Mesendoderm (in vitro differentiated cells): Measurements from ENCODE around the gene TYMP.

Experiments used
- DNase-seq: peaks from one replicate; pipeline ENCODE4 v3.0.0; 2013
- H2AK5ac ChIP-seq: 2 replicates; pipeline ENCODE4 v1.6.1; 2013; ENCODE audit warnings: low read length, inconsistent platforms
- H2BK120ac ChIP-seq: 2 replicates; pipeline ENCODE4 v1.6.1; 2013; ENCODE audit warnings: low read depth, mild to moderate bottlenecking, low read length, moderate library complexity, mixed read lengths
- H2BK15ac ChIP-seq: replicated peaks from 2 replicates; pipeline ENCODE4 v1.6.1; 2013; ENCODE audit warnings: low read depth, mild to moderate bottlenecking, moderate library complexity
- H2BK5ac ChIP-seq: 2 replicates; pipeline ENCODE4 v1.6.1; 2013; ENCODE audit warnings: low read length, inconsistent platforms
- H3K18ac ChIP-seq: 2 replicates; pipeline ENCODE4 v1.6.1; 2013; ENCODE audit warnings: mild to moderate bottlenecking, low read length, mixed read lengths
- H3K23ac ChIP-seq: one replicate; pipeline ENCODE4 v1.6.1; 2013; ENCODE audit warnings: low read length
- H3K27ac ChIP-seq: 2 replicates; pipeline ENCODE4 v1.5.1; 2013; ENCODE audit warnings: low read depth, mild to moderate bottlenecking, inconsistent platforms, low read length, moderate library complexity
- H3K27me3 ChIP-seq: 2 replicates; pipeline ENCODE4 v1.6.1; 2013; ENCODE audit warnings: low read length, control low read depth, mild to moderate bottlenecking, inconsistent platforms; ENCODE audit not compliant: insufficient read depth, poor library complexity
- H3K36me3 ChIP-seq: 2 replicates; pipeline ENCODE4 v1.6.1; 2013; ENCODE audit warnings: low read length, inconsistent platforms; ENCODE audit not compliant: control insufficient read depth, insufficient read depth
- H3K4ac ChIP-seq: one replicate; pipeline ENCODE4 v1.6.1; 2013; ENCODE audit warnings: low read depth, mild to moderate bottlenecking, low read length, moderate library complexity
- H3K4me1 ChIP-seq: 2 replicates; pipeline ENCODE4 v1.6.1; 2013; ENCODE audit warnings: low read depth, low read length, inconsistent platforms; ENCODE audit not compliant: control insufficient read depth
- H3K4me2 ChIP-seq: 2 replicates; pipeline ENCODE4 v1.6.1; 2013; ENCODE audit warnings: low read length
- H3K4me3 ChIP-seq: 2 replicates; pipeline ENCODE4 v1.5.1; 2013; ENCODE audit warnings: mild to moderate bottlenecking, low read length
- H3K56ac ChIP-seq: one replicate; pipeline ENCODE4 v1.6.1; 2013; ENCODE audit warnings: low read length
- H3K79me1 ChIP-seq: 2 replicates; pipeline ENCODE4 v1.6.1; 2013; ENCODE audit warnings: low read length, inconsistent platforms
- H3K79me2 ChIP-seq: 2 replicates; pipeline ENCODE4 v1.6.1; 2013; ENCODE audit warnings: mild to moderate bottlenecking, low read length; ENCODE audit not compliant: control insufficient read depth, insufficient read depth
- H3K9ac ChIP-seq: 2 replicates; pipeline ENCODE4 v1.6.1; 2013; ENCODE audit warnings: low read length, inconsistent platforms
- H4K5ac ChIP-seq: one replicate; pipeline ENCODE4 v1.6.1; 2013; ENCODE audit warnings: low read length
- H4K8ac ChIP-seq: one replicate; pipeline ENCODE4 v1.6.1; 2013; ENCODE audit warnings: low read depth, mild to moderate bottlenecking, control low read depth, low read length, moderate library complexity
- WGBS: extraction: QIAGEN DNeasy Blood & Tissue Kit; methylation state at CpG from one replicate; pipeline ENCODE4 v1.1.7; 2013; ENCODE audit warnings: low lambda C conversion rate, missing lambda C conversion rate; ENCODE audit not compliant: insufficient coverage; ENCODE audit errors: extremely low coverage; 5-methylcytosine and 5-hydroxymethylcytosine counted together

The TYMP gene

GRCh38 chr22:50519151-50519550 is 10.7 kb downstream of the TYMP start:
- H4K5ac ChIP-seq: no peak overlapping the region
- no peak overlapping the region for H3K27ac ChIP-seq
- H3K79me2 ChIP-seq: peaks cover 13% of the 10 kb centered on the region
- no peak overlapping the region for H3K9ac ChIP-seq
- H3K56ac ChIP-seq: no peak overlapping the region
- H2BK5ac ChIP-seq: no peak overlapping the region
- no peak overlapping the region for H3K18ac ChIP-seq
- no peaks in the 10 kb centered on the region for H3K27me3 ChIP-seq
- H3K4me1 ChIP-seq: no peaks in the 10 kb centered on the region
- no peak overlapping the region for H3K4me3 ChIP-seq
- no peak overlapping the region for H2BK120ac ChIP-seq
- H4K8ac ChIP-seq: no peak overlapping the region
- no peak overlapping the region for H2BK15ac ChIP-seq
- H3K4ac ChIP-seq: no peak overlapping the region
- peaks cover 11% of the 10 kb centered on the region for H3K79me1 ChIP-seq
- no peak overlapping the region for H3K4me2 ChIP-seq
- no CpG with 5 or more reads among the region's 8 CpGs for WGBS
- no peak for DNase-seq
- peaks cover 5% of the 10 kb centered on the region for H3K36me3 ChIP-seq
- no peak overlapping the region for H3K23ac ChIP-seq
- no peak overlapping the region for H2AK5ac ChIP-seq

DNA sequence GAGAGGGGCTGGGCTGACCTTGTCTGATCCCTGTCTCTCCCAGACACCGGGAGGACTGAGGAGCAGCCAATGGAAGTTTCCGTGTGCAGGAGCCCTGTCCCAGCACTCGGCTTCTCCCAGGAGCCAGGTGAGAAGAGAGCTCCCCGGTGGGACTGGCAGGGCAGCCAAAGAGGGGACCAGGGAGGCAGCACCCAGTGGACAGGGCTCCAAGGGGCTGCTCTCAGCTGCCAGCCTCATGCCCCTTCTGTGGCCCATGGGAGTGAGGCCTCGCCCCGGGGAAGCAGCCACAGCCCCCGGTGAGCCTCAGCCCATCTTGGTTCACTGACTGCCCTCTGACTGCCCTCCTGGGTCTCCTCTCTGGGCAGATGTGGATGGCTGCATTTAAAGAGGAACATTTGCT is 11.2 kb downstream of the TYMP start:
- Histone ChIP-seq H3K9ac (no peak overlapping the region), H2BK120ac (no peak overlapping the region), H3K23ac (no peak overlapping the region), H4K8ac (no peak overlapping the region), H3K4me2 (no peak overlapping the region), H3K56ac (no peak overlapping the region), H2AK5ac (no peak overlapping the region), H3K4me1 (no peaks in the 10 kb centered on the region), H2BK5ac (no peak overlapping the region), H3K79me2 (peaks cover 15% of the 10 kb centered on the region), H3K27ac (no peak overlapping the region), H4K5ac (no peak overlapping the region), H2BK15ac (no peak overlapping the region), H3K79me1 (peaks cover 13% of the 10 kb centered on the region), H3K4me3 (no peak overlapping the region), H3K27me3 (no peaks in the 10 kb centered on the region), H3K4ac (no peak overlapping the region), H3K18ac (no peak overlapping the region), H3K36me3 (peaks cover 5% of the 10 kb centered on the region)
- WGBS: no CpG with 5 or more reads among the region's 7 CpGs
- DNase-seq: no peak

- no peak overlapping the region for H2BK5ac ChIP-seq
Measured at GRCh38 chr22:50517495-50518260, 12.1 kb downstream of the TYMP start.

DNA sequence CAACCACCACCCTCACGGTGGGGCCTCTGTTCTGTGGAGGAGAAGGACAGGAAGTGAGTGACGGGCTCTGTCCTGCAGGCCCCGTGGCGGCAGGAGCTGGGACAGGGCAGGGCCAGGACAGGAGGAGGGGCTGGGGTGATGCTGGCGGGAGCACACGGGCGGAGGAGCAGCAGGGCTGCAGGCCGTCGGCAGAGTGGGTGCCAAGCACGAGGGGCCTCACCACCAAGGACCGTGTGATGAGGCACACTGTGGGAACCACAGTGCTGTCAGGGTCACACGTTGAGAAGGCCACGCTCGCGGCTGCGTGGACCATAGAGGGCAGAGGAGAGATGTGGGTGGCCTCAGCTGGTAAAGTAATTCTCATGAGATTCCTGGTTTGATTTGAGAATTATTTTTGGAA is 12.9 kb downstream of the TYMP start:
- Histone ChIP-seq H3K4me1 (no peaks in the 10 kb centered on the region), H3K56ac (no peak overlapping the region), H3K23ac (no peak overlapping the region), H3K4me2 (no peak overlapping the region), H3K27me3 (no peaks in the 10 kb centered on the region), H3K4me3 (no peak overlapping the region), H3K18ac (no peak overlapping the region), H3K27ac (no peak overlapping the region), H3K4ac (no peak overlapping the region), H2BK15ac (no peak overlapping the region), H4K8ac (no peak overlapping the region), H3K36me3 (peaks cover 5% of the 10 kb centered on the region), H3K9ac (no peak overlapping the region), H4K5ac (no peak overlapping the region), H3K79me2 (peaks cover 26% of the 10 kb centered on the region), H2BK120ac (no peak overlapping the region), H2BK5ac (no peak overlapping the region), H3K79me1 (peaks cover 18% of the 10 kb centered on the region), H2AK5ac (no peak overlapping the region)
- no peak for DNase-seq
- WGBS: no CpG with 5 or more reads among the region's 16 CpGs

More at GRCh38 chr22:50517495-50518260, 12.1 kb downstream of the TYMP start:
- Histone ChIP-seq H4K5ac (no peak overlapping the region), H2BK120ac (no peak overlapping the region), H3K4me3 (no peak overlapping the region), H3K79me1 (peaks cover 15% of the 10 kb centered on the region), H3K4me2 (no peak overlapping the region), H3K27ac (no peak overlapping the region), H3K4me1 (no peaks in the 10 kb centered on the region), H3K23ac (no peak overlapping the region), H3K27me3 (no peaks in the 10 kb centered on the region), H3K79me2 (peaks cover 21% of the 10 kb centered on the region), H2BK15ac (no peak overlapping the region), H3K36me3 (peaks cover 5% of the 10 kb centered on the region), H4K8ac (no peak overlapping the region), H2AK5ac (no peak overlapping the region), H3K9ac (no peak overlapping the region), H3K4ac (no peak overlapping the region), H3K18ac (no peak overlapping the region), H3K56ac (no peak overlapping the region)
- no CpG with 5 or more reads among the region's 20 CpGs for WGBS
- peak; percentile 5 for DNase-seq

DNA sequence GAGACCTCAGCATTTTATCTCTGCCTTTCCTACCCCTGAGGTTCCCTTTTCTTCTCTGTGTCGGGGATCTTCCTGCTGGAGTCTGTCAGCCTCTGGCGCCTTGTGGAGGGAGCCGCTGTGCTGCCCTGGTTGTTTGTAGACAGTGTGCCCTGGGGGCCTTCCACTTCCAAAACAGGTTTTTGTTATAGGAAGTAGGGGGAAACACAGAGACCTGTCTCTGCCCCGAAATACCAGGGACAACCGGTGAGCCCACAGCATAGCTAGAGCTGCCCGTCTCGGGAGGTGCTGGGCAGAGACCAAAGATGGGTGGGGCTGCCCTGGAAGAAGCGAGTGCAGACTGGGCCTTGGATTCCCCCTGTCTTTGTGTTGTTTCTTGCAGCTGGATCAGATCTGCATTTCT is 13.7 kb downstream of the TYMP start:
- Histone ChIP-seq H3K27ac (no peak overlapping the region), H4K5ac (no peak overlapping the region), H3K79me1 (peaks cover 19% of the 10 kb centered on the region), H3K4ac (no peak overlapping the region), H4K8ac (no peak overlapping the region), H3K36me3 (peaks cover 5% of the 10 kb centered on the region), H3K4me3 (no peak overlapping the region), H3K18ac (no peak overlapping the region), H2BK120ac (no peak overlapping the region), H2AK5ac (no peak overlapping the region), H3K79me2 (peaks cover 26% of the 10 kb centered on the region), H3K4me1 (no peaks in the 10 kb centered on the region), H3K27me3 (no peaks in the 10 kb centered on the region), H3K4me2 (no peak overlapping the region), H2BK5ac (no peak overlapping the region), H3K9ac (no peak overlapping the region), H3K23ac (no peak overlapping the region), H2BK15ac (no peak overlapping the region), H3K56ac (no peak overlapping the region)
- no CpG with 5 or more reads among the region's 8 CpGs for WGBS
- DNase-seq: no peak

DNA sequence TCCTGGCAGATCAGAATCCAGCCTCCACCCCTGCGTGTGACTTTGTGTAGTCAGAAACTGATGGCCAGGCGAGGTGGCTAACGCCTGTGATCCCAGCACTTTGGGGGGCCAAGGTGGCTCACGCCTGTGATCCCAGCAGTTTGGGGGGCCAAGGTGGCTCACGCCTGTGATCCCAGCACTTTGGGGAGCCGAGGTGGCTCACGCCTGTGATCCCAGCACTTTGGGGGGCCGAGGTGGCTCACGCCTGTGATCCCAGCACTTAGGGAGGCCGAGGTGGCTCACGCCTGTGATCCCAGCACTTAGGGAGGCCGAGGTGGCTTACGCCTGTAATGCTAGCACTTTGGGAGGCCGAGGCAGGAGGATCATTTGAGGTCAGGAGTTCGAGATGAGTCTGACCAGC is 16.6 kb downstream of the TYMP start:
- Histone ChIP-seq H2BK120ac (no peak overlapping the region), H3K9ac (no peak overlapping the region), H3K23ac (no peak overlapping the region), H3K4ac (no peak overlapping the region), H3K4me1 (no peaks in the 10 kb centered on the region), H2AK5ac (no peak overlapping the region), H3K36me3 (peaks cover 2% of the 10 kb centered on the region), H3K4me2 (no peak overlapping the region), H3K79me2 (peaks cover 39% of the 10 kb centered on the region), H2BK15ac (no peak overlapping the region), H3K79me1 (peaks cover 21% of the 10 kb centered on the region), H3K4me3 (no peak overlapping the region), H2BK5ac (no peak overlapping the region), H4K8ac (no peak overlapping the region), H3K27ac (no peak overlapping the region), H3K18ac (no peak overlapping the region), H4K5ac (no peak overlapping the region), H3K56ac (no peak overlapping the region), H3K27me3 (no peaks in the 10 kb centered on the region)
- no peak for DNase-seq
- WGBS: no CpG with 5 or more reads among the region's 15 CpGs
